Fibroblast of pulmonary artery (primary cell): ENCODE data around the gene CADM1.

Source experiments
- DNase-seq: peaks from one replicate; pipeline ENCODE4 v3.0.0-alpha.2; 2010; ENCODE audit warnings: low read depth
- H3K4me3 ChIP-seq: replicated peaks from 2 replicates; pipeline ENCODE4 v1.5.1; 2011; ENCODE audit warnings: low read depth, mild to moderate bottlenecking, control low read depth, low read length, moderate library complexity
- CTCF ChIP-seq: IDR thresholded peaks from 2 replicates; pipeline ENCODE4 v1.5.1; 2011; ENCODE audit warnings: mild to moderate bottlenecking, control low read depth, low read length, inconsistent platforms; ENCODE audit errors: missing control alignments

CADM1 gene

GRCh38 chr11:115421992-115422689 is 82.1 kb downstream of the CADM1 start:
- no peak for TF ChIP-seq CTCF
- no peak overlapping the region for H3K4me3 ChIP-seq
- no peak for DNase-seq

GRCh38 chr11:115421352-115421991 is 82.7 kb downstream of the CADM1 start:
- no peak for TF ChIP-seq CTCF
- no peak for DNase-seq
- no peak overlapping the region for H3K4me3 ChIP-seq

GRCh38 chr11:115420505-115420904 is 83.7 kb downstream of the CADM1 start:
- no peak overlapping the region for H3K4me3 ChIP-seq
- TF ChIP-seq CTCF, result no peak
- no peak for DNase-seq

GRCh38 chr11:115418626-115419025 is 85.6 kb downstream of the CADM1 start:
- TF ChIP-seq CTCF, result no peak
- DNase-seq, result no peak
- H3K4me3 ChIP-seq, result no peak overlapping the region

- TF ChIP-seq CTCF, result no peak
- no peak overlapping the region for H3K4me3 ChIP-seq
- no peak for DNase-seq
Measured at GRCh38 chr11:115418081-115418480, 86.1 kb downstream of the CADM1 start.

- TF ChIP-seq CTCF, result no peak
- no peak overlapping the region for H3K4me3 ChIP-seq
- DNase-seq, result no peak
Measured at GRCh38 chr11:115411120-115411519, 93.1 kb downstream of the CADM1 start.
